Fibroblast of the aortic adventitia (primary cell): ENCODE data around the gene LSM2. TPM values are rescaled to one million over a fixed set of nuclear protein-coding genes. Genes with fewer than 3 reads are reported as not detected.

ENCODE experiments used
- DNase-seq: peaks from one replicate; pipeline ENCODE4 v3.0.0-alpha.2; 2010; ENCODE audit warnings: low read depth
- H3K4me3 ChIP-seq: 2 replicates; pipeline ENCODE4 v1.5.1; 2011; ENCODE audit warnings: low read depth, mild to moderate bottlenecking, control low read depth, low read length, moderate library complexity
- total RNA-seq: library from RNA; depleted of rRNA; stranded (reverse); fragments of >200 nt; gene quantifications from 2 replicates; pipeline ENCODE4 v1.2.3, GENCODE V29; 2012; ENCODE audit warnings: low replicate concordance
- TF ChIP-seq, protein P1 (sequence below): IDR thresholded peaks from 2 replicates; pipeline ENCODE4 v1.5.1; 2011; ENCODE audit warnings: mild to moderate bottlenecking, low read length, control low read depth, inconsistent platforms; ENCODE audit not compliant: insufficient read depth

The LSM2 gene
- total RNA-seq, 1 donor, result 49.5 TPM

- DNase-seq, result peak; percentile 76
- TF ChIP-seq, protein P1, sequence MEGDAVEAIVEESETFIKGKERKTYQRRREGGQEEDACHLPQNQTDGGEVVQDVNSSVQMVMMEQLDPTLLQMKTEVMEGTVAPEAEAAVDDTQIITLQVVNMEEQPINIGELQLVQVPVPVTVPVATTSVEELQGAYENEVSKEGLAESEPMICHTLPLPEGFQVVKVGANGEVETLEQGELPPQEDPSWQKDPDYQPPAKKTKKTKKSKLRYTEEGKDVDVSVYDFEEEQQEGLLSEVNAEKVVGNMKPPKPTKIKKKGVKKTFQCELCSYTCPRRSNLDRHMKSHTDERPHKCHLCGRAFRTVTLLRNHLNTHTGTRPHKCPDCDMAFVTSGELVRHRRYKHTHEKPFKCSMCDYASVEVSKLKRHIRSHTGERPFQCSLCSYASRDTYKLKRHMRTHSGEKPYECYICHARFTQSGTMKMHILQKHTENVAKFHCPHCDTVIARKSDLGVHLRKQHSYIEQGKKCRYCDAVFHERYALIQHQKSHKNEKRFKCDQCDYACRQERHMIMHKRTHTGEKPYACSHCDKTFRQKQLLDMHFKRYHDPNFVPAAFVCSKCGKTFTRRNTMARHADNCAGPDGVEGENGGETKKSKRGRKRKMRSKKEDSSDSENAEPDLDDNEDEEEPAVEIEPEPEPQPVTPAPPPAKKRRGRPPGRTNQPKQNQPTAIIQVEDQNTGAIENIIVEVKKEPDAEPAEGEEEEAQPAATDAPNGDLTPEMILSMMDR, result no peak
- no peak overlapping the region for H3K4me3 ChIP-seq
Observed at GRCh38 chr6:31763619-31763940, 43.2 kb downstream of the LSM2 start.

- TF ChIP-seq, protein P1, result no peak
- DNase-seq, result no peak
- H3K4me3 ChIP-seq, result no peak overlapping the region
Observed at GRCh38 chr6:31762878-31763618, 43.7 kb downstream of the LSM2 start.

GRCh38 chr6:31762356-31762755 lies 44.4 kb downstream of the LSM2 start, which contains the start of gene SAPCD1:
SAPCD1 (plus strand) TSS chr6:31762656; CDS start chr6:31763055, 399 bp downstream.
- H3K4me3 ChIP-seq, result no peak within 1 kb of the TSS
- no peak for DNase-seq
- TF ChIP-seq, protein P1, result no peak

GRCh38 chr6:31761343-31761742 lies 45.4 kb downstream of the LSM2 start:
- DNase-seq, result no peak
- TF ChIP-seq, protein P1, result no peak
- H3K4me3 ChIP-seq, result no peak overlapping the region

DNA sequence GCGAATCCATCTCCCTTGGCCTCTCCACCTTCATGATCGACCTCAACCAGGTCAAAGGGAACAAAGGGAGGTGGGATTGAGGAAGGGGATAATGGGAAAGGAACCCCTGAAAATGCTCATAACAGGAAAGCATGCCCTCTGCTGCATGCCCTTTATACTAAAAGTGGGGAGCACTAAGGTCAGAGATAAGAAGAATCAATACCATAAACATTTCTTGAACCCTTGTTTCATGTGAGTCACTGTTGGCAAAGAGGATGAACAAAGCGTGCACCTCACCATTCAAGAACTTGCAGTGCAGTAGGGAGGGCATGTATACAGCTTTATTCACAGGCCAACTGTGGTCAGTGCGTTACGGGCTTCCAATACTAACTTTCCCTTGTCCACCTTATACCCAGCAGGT lies 46.0 kb downstream of the LSM2 start:
- no peak for DNase-seq
- no peak overlapping the region for H3K4me3 ChIP-seq
- TF ChIP-seq, protein P1, result no peak

GRCh38 chr6:31758281-31758680 lies 48.5 kb downstream of the LSM2 start:
- H3K4me3 ChIP-seq, result no peak overlapping the region
- no peak for DNase-seq
- TF ChIP-seq, protein P1, result no peak
